ENCODE data around the gene C1orf210. TPM values are rescaled to one million over a fixed set of nuclear protein-coding genes. Genes with fewer than 3 reads are reported as not detected.
A peak's percentile ranks its signal among the peaks of the same experiment; 100 is the strongest.

Gene C1orf210
- total and polyA plus RNA-seq, 2 of the 4 experiments (the other 2 are of a cell fraction): not detected

DNA sequence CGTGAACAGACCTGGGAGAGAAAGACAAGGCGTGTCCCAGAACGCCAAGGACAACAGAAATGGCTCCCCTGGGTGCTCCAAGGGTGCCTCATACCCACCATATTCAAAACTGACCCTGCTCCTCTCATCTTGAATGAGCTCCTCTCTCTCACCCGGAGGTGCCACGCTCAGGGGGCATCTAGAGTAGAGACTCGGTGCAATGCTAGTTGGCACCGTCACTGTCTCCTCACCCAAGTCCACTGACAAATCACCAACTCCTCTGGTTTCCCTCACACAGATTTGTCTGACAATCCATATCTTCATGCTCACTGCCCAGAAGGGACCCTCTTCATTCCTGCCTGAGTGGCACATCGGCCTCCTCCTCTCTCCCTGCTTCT, 10.6 kb downstream of the C1orf210 start:
- DNase-seq (no peak), ATAC-seq (ENCODE audit: low read depth) (no peak)
- Histone ChIP-seq H3K23ac (ENCODE audit: low read depth, low read length) (no peak overlapping the region), H2AK5ac (ENCODE audit: low read depth, low read length) (no peak overlapping the region), H4K20me1 (ENCODE audit: insufficient read depth, low read length) (no peaks in the 10 kb centered on the region), H3K14ac (replicated peaks; ENCODE audit: low read depth, low read length) (peak overlapping the region; percentile 54), H4K8ac (ENCODE audit: low read depth in 2 of 2, low read length in 2 of 2) (peak overlapping the region; percentile 92 to 96), H3K4me1 (ENCODE audit: control insufficient read depth, insufficient read depth, low read length) (0 out of 2 replicates have a peak, but pooled peaks cover 3% of the 10 kb centered on the region), H3K18ac (ENCODE audit: low read depth, low read length) (no peak overlapping the region), H2AK9ac (replicated peaks; ENCODE audit: low read depth, low read length, poor library complexity) (peak overlapping the region; percentile 1), H4K91ac (ENCODE audit: insufficient read depth, low read depth, low read length) (peak overlapping the region; percentile 23; the same call in 1 of the 2 replicates), H3K56ac (ENCODE audit: extremely low read depth, insufficient read depth, low read length) (no peak overlapping the region), H2AFZ (replicated peaks; ENCODE audit: low read length, poor library complexity) (peak overlapping the region; percentile 88), H3K27me3 (ENCODE audit: control insufficient read depth, insufficient read depth, low read length) (peaks cover 12% of the 10 kb centered on the region; the same call in 1 of the 2 replicates), H3K9me1 (ENCODE audit: insufficient read depth, low read length) (no peaks in the 10 kb centered on the region; the same call in 1 of the 2 replicates), H3K4me2 (ENCODE audit: low read depth, low read length) (no peak overlapping the region), H2BK120ac (ENCODE audit: low read depth, low read length) (peak overlapping the region; percentile 63; the same call in 1 of the 2 replicates), H2BK20ac (ENCODE audit: low read depth, low read length) (no peak overlapping the region), H3K9ac (ENCODE audit: low read depth, low read length) (no peak overlapping the region), H4K5ac (ENCODE audit: low read depth, low read length) (peak overlapping the region; percentile 57; the same call in 1 of the 2 replicates), H2BK15ac (ENCODE audit: low read depth, low read length) (peak overlapping the region; percentile 68; the same call in 1 of the 3 replicates), H3K27ac (ENCODE audit: insufficient read depth, low read length) (no peak overlapping the region), H3K9me3 (ENCODE audit: control insufficient read depth, insufficient read depth, low read length) (no peaks in the 10 kb centered on the region), H3K4ac (ENCODE audit: low read depth, low read length) (peak overlapping the region; percentile 1; the same call in 1 of the 2 replicates), H3K79me1 (ENCODE audit: low read depth in 1 of 2, low read length in 2 of 2) (no peaks in the 10 kb centered on the region), H3K36me3 (ENCODE audit: control insufficient read depth, insufficient read depth, low read length) (no peaks in the 10 kb centered on the region), H2BK5ac (ENCODE audit: low read depth, low read length, poor library complexity, severe bottlenecking) (no peak overlapping the region), H3K4me3 (ENCODE audit: insufficient read depth, low read depth, low read length) (no peak overlapping the region)
- ChIA-PET CTCF (no interaction called here), POLR2A (ENCODE audit: unreplicated experiment) (no interaction called here)
- dilution Hi-C loops (cut with HindIII; ENCODE audit: low sequenced_read_pairs, unreplicated experiment): no loop called here
- intact Hi-C loops (cut with micrococcal nuclease): no loop called here
- in situ Hi-C loops (cut with MboI; ENCODE audit: low sequenced_read_pairs): no loop called here
- TF ChIP-seq CEBPB (IDR thresholded peaks at IDR 0.05; ENCODE audit: low read depth, low read length) (no peak), MAFK (IDR thresholded peaks at IDR 0.05; ENCODE audit: low read depth, low read length) (no peak), SMC3 (IDR thresholded peaks at IDR 0.05; ENCODE audit: low read depth, low read length) (no peak), RCOR1 (IDR thresholded peaks at IDR 0.05; ENCODE audit: insufficient replicate concordance, low read length) (no peak), RFX5 (IDR thresholded peaks at IDR 0.05; ENCODE audit: low read depth, low read length) (no peak)
- TF ChIP-seq, protein P1, sequence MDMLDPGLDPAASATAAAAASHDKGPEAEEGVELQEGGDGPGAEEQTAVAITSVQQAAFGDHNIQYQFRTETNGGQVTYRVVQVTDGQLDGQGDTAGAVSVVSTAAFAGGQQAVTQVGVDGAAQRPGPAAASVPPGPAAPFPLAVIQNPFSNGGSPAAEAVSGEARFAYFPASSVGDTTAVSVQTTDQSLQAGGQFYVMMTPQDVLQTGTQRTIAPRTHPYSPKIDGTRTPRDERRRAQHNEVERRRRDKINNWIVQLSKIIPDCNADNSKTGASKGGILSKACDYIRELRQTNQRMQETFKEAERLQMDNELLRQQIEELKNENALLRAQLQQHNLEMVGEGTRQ (IDR thresholded peaks at IDR 0.05; ENCODE audit: low read depth, low read length): no peak
- WGBS, 2 experiments (ENCODE audit: extremely low coverage in 2 of 2, insufficient read length in 1 of 2): 85% methylated on average over 3 of the region's 8 CpGs; no CpG with 5 or more reads in 1 of the 2 experiments
- no TSS peak for BruUV-seq (replicated peaks)
